Naive thymus-derived CD8-positive, alpha-beta T cell (primary cell): ENCODE measurements around the gene EXOC4. TPM values are rescaled to one million over a fixed set of nuclear protein-coding genes. Genes with fewer than 3 reads are reported as not detected.

ENCODE experiments used
- ATAC-seq, 2 donors: fragments of 150-1000 bp; cut with Tn5 transposase in 1 of 2; sonication (Bioruptor Pico), chemical (Tn5 transposase) in 1 of 2; 1 replicate in 1 of 2; 2 replicates in 1 of 2; pipeline ENCODE4 v1.10.0; 2021; ENCODE audit warnings: mild to moderate bottlenecking in 2 of 2, moderate library complexity in 2 of 2
- POLR2A ChIA-PET: fragments of 350-600 bp; sonication (Branson Sonifier 250); formaldehyde crosslinking; loops from one replicate; lab custom pipeline; 2021; ENCODE audit warnings: antibody characterized with exemption; lab: Charles Lee
- DNase-seq, 10 donors: peaks; one replicate each; pipeline versions ENCODE4 v3.0.0 to v3.0.0-alpha.2; 2020 to 2022
- H3K27ac Mint-ChIP-seq, 10 donors: one replicate each; pipeline ENCODE4 v1.8.0; 2020 to 2022; ENCODE audit warnings: mild to moderate bottlenecking in 10 of 10, mixed read lengths in 10 of 10, moderate library complexity in 4 of 10, inconsistent platforms in 1 of 10
- H3K27me3 Mint-ChIP-seq, 5 donors: one replicate each; pipeline ENCODE4 v1.8.0; 2021 to 2022; ENCODE audit warnings: mixed read lengths in 5 of 5
- H3K36me3 Mint-ChIP-seq, 3 donors: one replicate each; pipeline ENCODE4 v1.8.0; 2020 to 2022; ENCODE audit warnings: mixed read lengths in 3 of 3, mild to moderate bottlenecking in 2 of 3, inconsistent platforms in 1 of 3
- H3K4me1 Mint-ChIP-seq, 4 donors: one replicate each; pipeline ENCODE4 v1.8.0; 2021 to 2022; ENCODE audit warnings: mixed read lengths in 4 of 4
- H3K4me3 Mint-ChIP-seq, 10 donors: one replicate each; pipeline ENCODE4 v1.8.0; 2020 to 2022; ENCODE audit warnings: mild to moderate bottlenecking in 10 of 10, mixed read lengths in 10 of 10, moderate library complexity in 6 of 10, inconsistent platforms in 1 of 10
- H3K9me3 Mint-ChIP-seq, 9 donors: one replicate each; pipeline ENCODE4 v1.8.0; 2020 to 2022; ENCODE audit warnings: mixed read lengths in 9 of 9, mild to moderate bottlenecking in 3 of 9, inconsistent platforms in 1 of 9, moderate library complexity in 1 of 9
- polyA plus RNA-seq, 3 donors: library from polyadenylated mRNA; unstranded; fragments of 300-500 nt; fragmentation: Illumina TruSeq; gene quantifications; one replicate each; pipeline ENCODE4 v1.2.3, GENCODE V29; 2021
- total RNA-seq, 8 experiments: library from RNA in 2 of 8; stranded (reverse) in 2 of 8; gene quantifications; one replicate each; pipeline ENCODE4 v1.2.3 and lab custom pipeline; 2021 to 2026

The EXOC4 gene
- total and polyA plus RNA-seq, 5 experiments from 2014 or later, result 29.4 to 68.6 (median 42.4) TPM

GRCh38 chr7:133804127-133804526 lies 551.2 kb downstream of the EXOC4 start:
- POLR2A ChIA-PET, result no interaction called here
- no peak overlapping the region for H3K4me3 Mint-ChIP-seq
- no peaks in the 10 kb centered on the region for H3K36me3 Mint-ChIP-seq
- H3K9me3 Mint-ChIP-seq, result no peaks in the 10 kb centered on the region
- no peak overlapping the region for H3K27ac Mint-ChIP-seq
- no peak for DNase-seq
- peaks cover 0 to 1% (median 0%) of the 10 kb centered on the region in 4 donors for H3K4me1 Mint-ChIP-seq
- H3K27me3 Mint-ChIP-seq, result no peaks in the 10 kb centered on the region
- no peak for ATAC-seq

DNA sequence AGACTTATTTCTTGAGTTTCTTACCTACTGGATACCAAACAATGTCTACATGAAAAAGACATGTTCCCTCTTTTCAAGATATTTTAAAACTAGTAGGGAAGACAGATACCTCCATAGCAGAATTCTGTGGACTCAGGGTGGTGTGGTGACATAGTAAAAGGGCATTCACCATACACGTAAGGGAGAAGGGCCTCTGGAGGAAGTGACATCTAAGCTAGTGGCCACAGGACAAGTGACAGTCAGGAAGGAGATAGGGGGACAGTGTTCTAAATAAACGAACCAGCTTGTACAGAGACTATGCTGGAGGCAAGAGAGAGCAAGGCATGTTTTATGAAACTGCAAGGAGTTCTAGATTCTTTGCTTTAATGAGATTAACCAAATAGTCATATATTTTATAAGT lies 552.5 kb downstream of the EXOC4 start:
- POLR2A ChIA-PET, result no interaction called here
- H3K4me1 Mint-ChIP-seq, result no peaks in the 10 kb centered on the region
- H3K27ac Mint-ChIP-seq, result peak overlapping the region in 1 of 10 donors; percentile 1
- no peaks in the 10 kb centered on the region for H3K27me3 Mint-ChIP-seq
- no peaks in the 10 kb centered on the region for H3K9me3 Mint-ChIP-seq
- no peaks in the 10 kb centered on the region for H3K36me3 Mint-ChIP-seq
- ATAC-seq (no peak), DNase-seq (no peak)
- no peak overlapping the region for H3K4me3 Mint-ChIP-seq

- Mint-ChIP-seq H3K4me1 (no peaks in the 10 kb centered on the region), H3K27ac (no peak overlapping the region), H3K36me3 (no peaks in the 10 kb centered on the region), H3K9me3 (no peaks in the 10 kb centered on the region), H3K27me3 (no peaks in the 10 kb centered on the region), H3K4me3 (no peak overlapping the region)
- DNase-seq, result no peak
- POLR2A ChIA-PET, result no interaction called here
- ATAC-seq, result no peak
These were observed 555.0 kb downstream of the EXOC4 start for GRCh38 chr7:133807624-133808492.

- POLR2A ChIA-PET, result no interaction called here
These were observed 555.6 kb downstream of the EXOC4 start for GRCh38 chr7:133808493-133808866.

DNA sequence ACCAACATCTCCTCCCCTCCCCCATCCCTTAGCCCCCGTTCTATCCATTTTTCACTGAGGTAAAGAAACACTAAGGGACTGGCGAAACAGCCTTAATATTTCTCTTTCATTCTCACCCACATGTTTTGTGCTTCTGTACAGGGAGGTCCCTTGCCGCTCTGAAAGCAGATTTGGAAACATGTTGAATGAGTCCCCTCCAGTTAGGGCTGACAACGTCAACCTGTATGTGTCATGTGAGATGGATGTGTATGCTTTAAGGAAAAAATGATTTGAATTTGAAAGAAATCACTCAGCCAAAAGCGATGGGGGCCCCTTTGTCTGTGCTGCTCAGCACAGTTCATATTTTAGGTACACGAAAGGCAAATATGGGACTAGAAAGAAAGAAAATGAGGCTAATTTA lies 560.0 kb downstream of the EXOC4 start:
- Mint-ChIP-seq H3K36me3 (peaks cover 7 to 25% (median 19%) of the 10 kb centered on the region in 3 donors), H3K4me1 (no peaks in the 10 kb centered on the region), H3K9me3 (no peaks in the 10 kb centered on the region), H3K27me3 (no peaks in the 10 kb centered on the region), H3K27ac (no peak overlapping the region), H3K4me3 (no peak overlapping the region)
- DNase-seq, result no peak
- ATAC-seq, result no peak
- POLR2A ChIA-PET, result no interaction called here

More at GRCh38 chr7:133808493-133808866, 555.6 kb downstream of the EXOC4 start:
- Mint-ChIP-seq H3K4me1 (no peaks in the 10 kb centered on the region), H3K9me3 (no peaks in the 10 kb centered on the region), H3K36me3 (no peaks in the 10 kb centered on the region), H3K4me3 (no peak overlapping the region), H3K27ac (no peak overlapping the region), H3K27me3 (no peaks in the 10 kb centered on the region)
- DNase-seq (no peak), ATAC-seq (no peak)

DNA sequence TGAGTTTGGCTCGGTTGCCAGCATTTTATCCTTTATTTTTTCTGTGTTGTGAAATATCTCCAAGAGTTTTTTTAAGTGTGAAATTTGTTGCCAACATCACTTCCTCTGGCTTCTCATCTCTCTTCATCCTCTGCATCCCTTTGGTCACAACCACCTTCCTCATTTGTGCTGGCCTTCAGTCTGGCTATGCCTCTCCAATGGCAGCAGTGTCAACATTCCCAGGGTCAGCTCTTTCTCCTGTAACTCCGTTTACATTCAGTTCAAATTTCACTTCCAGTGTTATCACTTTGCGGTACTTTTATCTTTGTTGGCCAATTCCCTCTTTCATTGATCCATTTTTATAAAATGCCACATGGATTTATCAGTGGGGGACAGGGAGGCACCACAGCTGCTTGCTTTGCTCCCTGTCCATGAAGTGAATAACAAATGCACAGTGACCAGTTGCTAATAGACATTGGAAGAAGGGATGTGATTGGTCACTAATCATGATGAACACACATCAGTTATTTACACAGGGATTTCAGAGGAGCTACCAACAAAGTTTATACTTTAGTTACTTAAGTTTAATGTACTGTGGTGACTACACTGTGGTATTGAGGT lies 562.8 kb downstream of the EXOC4 start:
- no peak for ATAC-seq
- Mint-ChIP-seq H3K4me3 (no peak overlapping the region), H3K36me3 (peaks cover 7 to 44% (median 43%) of the 10 kb centered on the region in 3 donors), H3K27ac (peak overlapping the region in 2 of 10 donors; percentile 7 to 28), H3K27me3 (no peaks in the 10 kb centered on the region), H3K9me3 (peaks cover 0 to 1% (median 0%) of the 10 kb centered on the region in 9 donors), H3K4me1 (peaks cover 0 to 1% (median 0%) of the 10 kb centered on the region in 4 donors)
- POLR2A ChIA-PET, result no interaction called here
- DNase-seq, result no peak

- POLR2A ChIA-PET, result interaction anchor here (0.7 kb wide), 1 partner anchor 165 kb away, joined by 7 read pairs; no protein-coding TSS in a partner anchor
- H3K27me3 Mint-ChIP-seq, result no peaks in the 10 kb centered on the region
- DNase-seq, result no peak
- H3K4me1 Mint-ChIP-seq, result peaks cover 2 to 25% (median 13%) of the 10 kb centered on the region in 4 donors
- H3K27ac Mint-ChIP-seq, result no peak overlapping the region
- ATAC-seq, result no peak
- peaks cover 16 to 68% (median 64%) of the 10 kb centered on the region in 3 donors for H3K36me3 Mint-ChIP-seq
- peaks cover 0 to 3% (median 0%) of the 10 kb centered on the region in 9 donors for H3K9me3 Mint-ChIP-seq
- no peak overlapping the region for H3K4me3 Mint-ChIP-seq
These were observed 566.8 kb downstream of the EXOC4 start for GRCh38 chr7:133819695-133820094.

DNA sequence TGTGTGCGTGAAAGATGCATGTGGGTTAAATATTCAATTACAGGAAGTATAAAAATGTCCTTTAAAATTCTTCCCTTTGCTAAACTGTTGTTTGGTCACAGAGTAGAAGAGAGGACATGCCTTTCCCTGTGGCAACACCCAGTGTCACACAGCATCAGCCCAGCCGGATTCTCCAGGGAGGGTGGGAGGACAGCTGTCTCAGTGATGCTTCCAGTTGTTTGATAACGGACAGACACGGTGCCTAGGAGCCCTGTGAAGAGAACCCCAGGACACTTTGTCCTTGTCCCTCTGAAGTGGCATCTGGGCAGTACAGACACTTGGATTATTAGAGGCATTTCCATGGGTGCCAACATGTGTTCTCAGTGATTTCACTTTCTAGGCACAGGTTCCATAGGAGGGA lies 567.7 kb downstream of the EXOC4 start:
- H3K4me3 Mint-ChIP-seq, result no peak overlapping the region
- POLR2A ChIA-PET, result no interaction called here
- H3K27me3 Mint-ChIP-seq, result no peaks in the 10 kb centered on the region
- no peak for DNase-seq
- peaks cover 0 to 3% (median 0%) of the 10 kb centered on the region in 9 donors for H3K9me3 Mint-ChIP-seq
- no peak for ATAC-seq
- H3K4me1 Mint-ChIP-seq, result peaks cover 2 to 28% (median 14%) of the 10 kb centered on the region in 4 donors
- no peak overlapping the region for H3K27ac Mint-ChIP-seq
- peaks cover 16 to 68% (median 65%) of the 10 kb centered on the region in 3 donors for H3K36me3 Mint-ChIP-seq

- Mint-ChIP-seq H3K4me3 (no peak overlapping the region), H3K27ac (no peak overlapping the region), H3K27me3 (no peaks in the 10 kb centered on the region), H3K4me1 (peaks cover 2 to 28% (median 14%) of the 10 kb centered on the region in 4 donors), H3K36me3 (peaks cover 16 to 68% (median 63%) of the 10 kb centered on the region in 3 donors), H3K9me3 (peaks cover 0 to 3% (median 0%) of the 10 kb centered on the region in 9 donors)
- no peak for ATAC-seq
- no peak for DNase-seq
- POLR2A ChIA-PET, result no interaction called here
These were observed 568.3 kb downstream of the EXOC4 start for GRCh38 chr7:133821171-133821570.

DNA sequence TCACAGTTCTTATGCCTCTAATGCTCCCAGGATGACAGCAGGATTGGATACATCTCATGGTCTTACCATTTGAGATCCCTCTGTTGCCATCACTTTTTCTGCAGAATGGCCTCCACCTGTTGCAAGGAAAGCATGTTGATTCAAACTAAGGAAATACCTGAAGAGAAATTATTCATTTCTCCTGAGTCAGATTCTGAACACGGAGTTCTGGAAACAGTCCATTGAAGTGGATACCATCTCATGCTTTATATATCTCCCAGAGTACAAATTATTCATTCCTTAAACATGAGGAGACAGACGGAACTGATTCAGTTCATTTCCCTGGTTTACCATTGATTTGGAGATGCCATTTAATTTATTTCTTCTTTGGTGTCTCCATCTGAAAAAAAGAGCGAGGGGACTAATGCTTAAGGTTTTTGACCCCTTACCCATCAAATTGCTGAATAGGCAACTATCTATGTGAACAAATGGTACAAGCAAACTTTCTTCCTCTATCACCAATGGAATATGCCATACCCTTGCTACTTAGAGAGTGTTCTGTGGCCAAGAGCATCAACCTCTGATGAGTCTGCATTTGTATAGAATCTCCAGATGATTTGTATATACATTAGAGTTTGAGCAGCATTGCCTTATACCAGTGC lies 569.2 kb downstream of the EXOC4 start:
- H3K4me1 Mint-ChIP-seq, result peaks cover 2 to 28% (median 14%) of the 10 kb centered on the region in 4 donors
- no peak overlapping the region for H3K4me3 Mint-ChIP-seq
- H3K27ac Mint-ChIP-seq, result no peak overlapping the region
- ATAC-seq (no peak), DNase-seq (no peak)
- POLR2A ChIA-PET, result no interaction called here
- peaks cover 0 to 3% (median 0%) of the 10 kb centered on the region in 9 donors for H3K9me3 Mint-ChIP-seq
- peaks cover 12 to 68% (median 64%) of the 10 kb centered on the region in 3 donors for H3K36me3 Mint-ChIP-seq
- H3K27me3 Mint-ChIP-seq, result no peaks in the 10 kb centered on the region

GRCh38 chr7:133822868-133823552 lies 570.1 kb downstream of the EXOC4 start:
- DNase-seq (no peak), ATAC-seq (no peak)
- peaks cover 2 to 28% (median 14%) of the 10 kb centered on the region in 4 donors for H3K4me1 Mint-ChIP-seq
- peak overlapping the region in 1 of 10 donors; percentile 56 for H3K27ac Mint-ChIP-seq
- H3K4me3 Mint-ChIP-seq, result no peak overlapping the region
- POLR2A ChIA-PET, result no interaction called here
- no peaks in the 10 kb centered on the region for H3K27me3 Mint-ChIP-seq
- peaks cover 12 to 62% (median 60%) of the 10 kb centered on the region in 3 donors for H3K36me3 Mint-ChIP-seq
- H3K9me3 Mint-ChIP-seq, result peaks cover 0 to 3% (median 0%) of the 10 kb centered on the region in 9 donors

DNA sequence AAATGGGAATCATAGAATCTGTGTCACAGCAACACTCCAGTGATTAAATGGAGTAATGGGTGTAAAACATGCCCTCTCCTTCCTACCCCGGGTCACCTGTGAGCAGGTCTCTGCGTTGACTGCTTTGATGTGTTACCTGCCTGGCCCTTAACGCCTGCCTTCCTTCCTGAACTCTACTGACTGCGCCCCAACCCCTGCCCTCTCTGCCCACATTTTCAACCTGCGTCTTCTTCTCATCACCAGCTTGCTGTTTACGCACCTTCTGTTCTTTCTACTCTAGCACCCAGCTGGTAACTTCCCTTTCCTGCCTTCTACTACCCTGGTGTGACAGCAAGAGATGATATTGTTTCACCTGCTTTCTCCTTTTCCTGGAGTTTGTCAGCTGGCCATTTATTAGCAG lies 571.3 kb downstream of the EXOC4 start:
- peak overlapping the region in 8 of 10 donors; percentile 5 to 88 (median 54) for H3K27ac Mint-ChIP-seq
- DNase-seq (peak in 3 of 10 donors; percentile 4 to 11 (median 9)), ATAC-seq (peak in 1 of 2 donors; percentile 25)
- H3K4me1 Mint-ChIP-seq, result peaks cover 2 to 28% (median 13%) of the 10 kb centered on the region in 4 donors
- H3K4me3 Mint-ChIP-seq, result peak overlapping the region in 2 of 10 donors; percentile 22 to 25
- no peaks in the 10 kb centered on the region for H3K27me3 Mint-ChIP-seq
- peaks cover 0 to 2% (median 0%) of the 10 kb centered on the region in 9 donors for H3K9me3 Mint-ChIP-seq
- peaks cover 12 to 51% (median 49%) of the 10 kb centered on the region in 3 donors for H3K36me3 Mint-ChIP-seq
- POLR2A ChIA-PET, result no interaction called here
